ENCODE results near the gene ADGRE3. TPM values are rescaled to one million over a fixed set of nuclear protein-coding genes. Genes with fewer than 3 reads are reported as not detected.

ADGRE3 gene
- total RNA-seq, 1 experiment from 2014 or later = not detected

- DNase-seq (ENCODE audit: low spot score) = peak; percentile 36
- Histone ChIP-seq H3K27ac (ENCODE audit: low read depth, low read length, poor library complexity, severe bottlenecking) (no peak overlapping the region), H3K4me1 (ENCODE audit: insufficient read depth, low read length, poor library complexity, severe bottlenecking) (peaks cover 6% of the 10 kb centered on the region), H3K9me3 (ENCODE audit: low read depth, low read length, poor library complexity, severe bottlenecking) (no peaks in the 10 kb centered on the region), H3K27me3 (replicated peaks; ENCODE audit: insufficient read depth, low read depth, low read length, poor library complexity) (no peaks in the 10 kb centered on the region), H3K4me3 (ENCODE audit: low read depth, low read length, poor library complexity, severe bottlenecking) (no peak overlapping the region), H3K36me3 (ENCODE audit: insufficient read depth, low read length, poor library complexity, severe bottlenecking) (no peaks in the 10 kb centered on the region)
- POLR2A ChIA-PET (ENCODE audit: low non-redundant PET) = no interaction called here
- intact Hi-C loops (cut with micrococcal nuclease; ENCODE audit: unreplicated experiment) = loop anchor here (1.0 kb wide), 1 partner anchor 112 kb away; no protein-coding TSS in a partner anchor
- CTCF ChIA-PET = interaction anchor here (0.5 to 3.3 kb wide), 3 partner anchors 62 to 622 kb away, joined by 3 to 55 read pairs (median 4); partner anchors contain the start of gene NDUFB7
- no TSS peak for BruUV-seq (replicated peaks)
- peak; percentile 61 for TF ChIP-seq CTCF (conservative IDR thresholded peaks at IDR 0.05; ENCODE audit: low read depth, low read length)
- no peak for TF ChIP-seq EZH2 (IDR thresholded peaks at IDR 0.05; ENCODE audit: borderline replicate concordance, low read depth, low read length, poor library complexity, severe bottlenecking)
Observed at GRCh38 chr19:14686411-14686810, 11.8 kb upstream of the ADGRE3 start.

- CTCF ChIA-PET = interaction anchor here (0.6 kb wide), 1 partner anchor 192 kb away, joined by 3 read pairs; no protein-coding TSS in a partner anchor
- Histone ChIP-seq H3K4me3 (ENCODE audit: low read depth, low read length, poor library complexity, severe bottlenecking) (no peak overlapping the region), H3K9me3 (ENCODE audit: low read depth, low read length, poor library complexity, severe bottlenecking) (no peaks in the 10 kb centered on the region), H3K36me3 (ENCODE audit: insufficient read depth, low read length, poor library complexity, severe bottlenecking) (no peaks in the 10 kb centered on the region), H3K27ac (ENCODE audit: low read depth, low read length, poor library complexity, severe bottlenecking) (no peak overlapping the region), H3K27me3 (replicated peaks; ENCODE audit: insufficient read depth, low read depth, low read length, poor library complexity) (no peaks in the 10 kb centered on the region), H3K4me1 (ENCODE audit: insufficient read depth, low read length, poor library complexity, severe bottlenecking) (no peaks in the 10 kb centered on the region)
- POLR2A ChIA-PET (ENCODE audit: low non-redundant PET) = no interaction called here
- BruUV-seq (replicated peaks) = no TSS peak
- no peak for DNase-seq (ENCODE audit: low spot score)
- no peak for TF ChIP-seq EZH2 (IDR thresholded peaks at IDR 0.05; ENCODE audit: borderline replicate concordance, low read depth, low read length, poor library complexity, severe bottlenecking)
- no peak for TF ChIP-seq CTCF (conservative IDR thresholded peaks at IDR 0.05; ENCODE audit: low read depth, low read length)
- intact Hi-C loops (cut with micrococcal nuclease; ENCODE audit: unreplicated experiment) = no loop called here
Observed at GRCh38 chr19:14683439-14683838, 8.8 kb upstream of the ADGRE3 start.

- intact Hi-C loops (cut with micrococcal nuclease; ENCODE audit: unreplicated experiment) = no loop called here
- no peak overlapping the region for H3K4me3 ChIP-seq (ENCODE audit: low read depth, low read length, poor library complexity, severe bottlenecking)
- no peak overlapping the region for H3K27ac ChIP-seq (ENCODE audit: low read depth, low read length, poor library complexity, severe bottlenecking)
- H3K36me3 ChIP-seq (ENCODE audit: insufficient read depth, low read length, poor library complexity, severe bottlenecking) = no peaks in the 10 kb centered on the region
- no TSS peak for BruUV-seq (replicated peaks)
- DNase-seq (ENCODE audit: low spot score) = no peak
- no peaks in the 10 kb centered on the region for H3K27me3 ChIP-seq (replicated peaks; ENCODE audit: insufficient read depth, low read depth, low read length, poor library complexity)
- ChIA-PET CTCF (no interaction called here), POLR2A (ENCODE audit: low non-redundant PET) (no interaction called here)
- H3K9me3 ChIP-seq (ENCODE audit: low read depth, low read length, poor library complexity, severe bottlenecking) = no peaks in the 10 kb centered on the region
- TF ChIP-seq EZH2 (IDR thresholded peaks at IDR 0.05; ENCODE audit: borderline replicate concordance, low read depth, low read length, poor library complexity, severe bottlenecking) = no peak
- TF ChIP-seq CTCF (conservative IDR thresholded peaks at IDR 0.05; ENCODE audit: low read depth, low read length) = no peak
- H3K4me1 ChIP-seq (ENCODE audit: insufficient read depth, low read length, poor library complexity, severe bottlenecking) = no peaks in the 10 kb centered on the region
Observed at GRCh38 chr19:14682084-14682483, 7.4 kb upstream of the ADGRE3 start.
